Neuron (in vitro differentiated cells): Measurements from ENCODE around the gene LHX2.
A peak's percentile ranks its signal among the peaks of the same experiment; 100 is the strongest.
"Not testable (repeated sequence)": the region's sequence is repeated elsewhere in the genome, so short reads cannot be mapped to it uniquely, and the experiment has no call there.

ENCODE experiments used
- H2AFZ ChIP-seq: one replicate; pipeline ENCODE4 v1.6.1; 2013; ENCODE audit warnings: low read depth, mild to moderate bottlenecking, inconsistent platforms, low read length, moderate library complexity
- H3K27me3 ChIP-seq: one replicate; pipeline ENCODE4 v1.6.1; 2013; ENCODE audit warnings: low read length; ENCODE audit not compliant: insufficient read depth
- H3K36me3 ChIP-seq: one replicate; pipeline ENCODE4 v1.6.1; 2013; ENCODE audit warnings: low read length; ENCODE audit not compliant: insufficient read depth
- H3K4me1 ChIP-seq: one replicate; pipeline ENCODE4 v1.6.1; 2013; ENCODE audit warnings: low read length; ENCODE audit not compliant: insufficient read depth
- H3K4me3 ChIP-seq: 2 replicates; pipeline ENCODE4 v1.5.1; 2013; ENCODE audit warnings: mild to moderate bottlenecking, low read length, moderate library complexity
- H3K9me3 ChIP-seq: one replicate; pipeline ENCODE4 v1.6.1; 2013; ENCODE audit warnings: low read length

Gene LHX2, protein sequence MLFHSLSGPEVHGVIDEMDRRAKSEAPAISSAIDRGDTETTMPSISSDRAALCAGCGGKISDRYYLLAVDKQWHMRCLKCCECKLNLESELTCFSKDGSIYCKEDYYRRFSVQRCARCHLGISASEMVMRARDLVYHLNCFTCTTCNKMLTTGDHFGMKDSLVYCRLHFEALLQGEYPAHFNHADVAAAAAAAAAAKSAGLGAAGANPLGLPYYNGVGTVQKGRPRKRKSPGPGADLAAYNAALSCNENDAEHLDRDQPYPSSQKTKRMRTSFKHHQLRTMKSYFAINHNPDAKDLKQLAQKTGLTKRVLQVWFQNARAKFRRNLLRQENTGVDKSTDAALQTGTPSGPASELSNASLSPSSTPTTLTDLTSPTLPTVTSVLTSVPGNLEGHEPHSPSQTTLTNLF

DNA sequence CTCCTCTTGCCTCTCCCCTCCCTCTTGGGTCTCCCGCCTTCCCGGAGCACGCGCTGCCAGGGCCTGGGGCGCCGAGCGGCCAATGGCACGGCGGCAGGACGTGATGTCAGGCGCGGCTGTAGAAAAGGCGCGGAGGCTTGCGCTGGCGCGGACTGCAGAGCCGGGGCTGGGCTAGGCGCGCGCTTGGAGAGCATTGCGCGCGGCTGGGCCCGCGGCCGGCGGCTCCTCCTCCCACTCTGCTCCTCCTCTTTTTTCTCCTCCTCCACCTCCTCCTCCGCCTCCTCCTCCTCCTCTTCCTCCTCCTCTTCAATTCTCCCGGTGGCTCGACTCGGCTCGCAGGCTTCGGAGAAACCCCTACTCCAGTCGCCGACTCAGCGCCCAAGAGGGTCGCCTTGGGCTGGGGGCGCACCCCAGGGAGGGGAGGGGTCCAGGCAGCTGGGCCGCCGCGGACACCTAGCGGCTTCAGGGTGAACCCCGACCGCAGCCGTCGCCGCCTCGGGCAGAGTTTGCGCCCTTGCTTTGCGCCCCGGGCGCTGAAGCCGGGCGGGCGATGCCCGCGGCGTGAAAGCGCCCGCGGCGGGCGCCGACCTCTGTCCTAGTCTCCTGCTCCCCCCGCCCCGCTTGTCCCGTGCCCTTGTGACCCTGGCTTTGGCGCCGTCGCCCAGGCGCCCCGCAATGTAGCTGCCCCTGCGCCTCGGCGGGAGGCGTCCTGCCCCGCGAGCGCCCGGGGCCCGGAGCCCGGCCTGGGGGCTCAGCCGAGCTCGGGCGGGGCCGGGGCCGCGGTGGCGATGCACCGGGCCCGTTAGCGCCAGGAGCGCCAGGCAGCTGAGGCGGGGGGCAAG, at the start of gene LHX2:
Gene LHX2, plus strand, starts transcription at position 309 of the 842 bp plus-strand sequence. CDS start 581 bp downstream, outside the sequence.
- peak within 1 kb of the TSS; percentile 65 for H2AFZ ChIP-seq
- peaks cover 88% of the 10 kb centered on the region for H3K27me3 ChIP-seq
- H3K9me3 ChIP-seq: no peaks in the 10 kb centered on the region
- no peaks in the 10 kb centered on the region for H3K36me3 ChIP-seq
- H3K4me1 ChIP-seq: peaks cover 34% of the 10 kb centered on the region
- peak within 1 kb of the TSS; percentile 47 for H3K4me3 ChIP-seq

- Histone ChIP-seq H3K36me3 (no peaks in the 10 kb centered on the region), H3K27me3 (peaks cover 9% of the 10 kb centered on the region), H3K4me3 (no peak overlapping the region), H3K4me1 (no peaks in the 10 kb centered on the region), H2AFZ (no peak overlapping the region), H3K9me3 (peaks cover under 1% of the 10 kb centered on the region)
These were observed 46.8 kb upstream of the LHX2 start for GRCh38 chr9:123964761-123965160.

DNA sequence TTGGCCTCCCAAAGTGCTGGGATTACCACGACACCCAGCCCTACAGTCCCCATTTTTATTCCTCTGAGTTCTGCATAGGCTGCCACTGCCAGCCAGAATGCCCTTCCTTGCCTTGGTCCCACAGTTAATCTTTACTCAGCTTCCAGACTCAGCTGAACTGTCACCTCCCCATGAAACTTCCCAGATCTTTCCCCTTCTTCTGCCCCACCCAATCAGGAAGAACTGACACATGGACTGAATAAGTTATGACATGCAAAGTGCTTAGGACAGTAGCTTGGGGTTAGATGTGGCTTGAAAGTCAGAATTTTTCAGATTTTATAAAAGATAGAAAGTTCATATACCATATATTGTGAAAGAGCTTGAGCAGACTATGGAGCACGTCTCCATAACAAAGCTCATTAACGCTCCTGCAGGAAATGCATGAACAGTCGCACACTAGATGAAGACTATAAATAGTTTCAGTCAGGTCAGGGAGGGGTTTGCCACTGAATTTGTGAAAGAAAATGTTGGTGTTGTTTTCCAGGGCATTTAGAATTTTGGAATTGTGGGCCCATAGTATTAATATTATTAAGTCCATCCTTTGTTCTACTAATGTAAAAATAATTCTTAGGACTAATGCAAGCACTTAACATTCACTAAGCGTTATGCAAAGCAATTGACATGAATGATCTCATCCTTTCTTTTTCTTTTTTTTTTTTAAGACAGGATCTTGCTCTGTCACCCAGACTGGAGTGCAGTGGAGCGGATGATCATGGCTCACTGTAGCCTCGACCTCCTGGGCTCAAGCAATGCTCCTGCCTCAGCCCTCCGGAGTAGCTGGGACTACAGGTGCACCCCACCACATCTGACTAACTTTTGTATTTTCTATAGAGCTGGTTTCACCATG, 45.5 kb upstream of the LHX2 start:
- Histone ChIP-seq H3K4me3 (no peak overlapping the region), H3K27me3 (peaks cover 7% of the 10 kb centered on the region), H2AFZ (no peak overlapping the region), H3K4me1 (no peaks in the 10 kb centered on the region), H3K36me3 (no peaks in the 10 kb centered on the region), H3K9me3 (no peaks in the 10 kb centered on the region)

DNA sequence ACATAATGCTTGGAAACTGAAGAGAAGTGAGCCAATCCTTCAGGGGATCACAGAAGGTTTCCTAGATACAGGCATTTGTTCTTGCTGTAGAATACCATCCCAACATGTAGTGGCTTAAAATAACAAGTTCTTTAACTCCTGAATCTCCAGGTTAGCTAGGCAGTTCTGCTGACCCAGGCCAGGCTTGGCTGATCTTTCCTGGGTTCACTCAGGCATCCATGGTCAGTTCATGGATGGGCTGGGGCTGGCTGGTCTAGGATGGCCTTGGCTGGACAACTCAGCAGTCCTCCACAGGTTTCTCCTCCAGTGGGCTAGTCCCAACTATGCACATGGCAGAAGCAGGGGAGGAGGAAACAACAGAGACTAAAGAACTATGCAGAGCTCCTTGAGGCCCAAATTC, 44.2 kb upstream of the LHX2 start:
- Histone ChIP-seq H3K4me3 (no peak overlapping the region), H3K36me3 (no peaks in the 10 kb centered on the region), H3K27me3 (peaks cover 7% of the 10 kb centered on the region), H2AFZ (no peak overlapping the region), H3K9me3 (no peaks in the 10 kb centered on the region), H3K4me1 (no peaks in the 10 kb centered on the region)

DNA sequence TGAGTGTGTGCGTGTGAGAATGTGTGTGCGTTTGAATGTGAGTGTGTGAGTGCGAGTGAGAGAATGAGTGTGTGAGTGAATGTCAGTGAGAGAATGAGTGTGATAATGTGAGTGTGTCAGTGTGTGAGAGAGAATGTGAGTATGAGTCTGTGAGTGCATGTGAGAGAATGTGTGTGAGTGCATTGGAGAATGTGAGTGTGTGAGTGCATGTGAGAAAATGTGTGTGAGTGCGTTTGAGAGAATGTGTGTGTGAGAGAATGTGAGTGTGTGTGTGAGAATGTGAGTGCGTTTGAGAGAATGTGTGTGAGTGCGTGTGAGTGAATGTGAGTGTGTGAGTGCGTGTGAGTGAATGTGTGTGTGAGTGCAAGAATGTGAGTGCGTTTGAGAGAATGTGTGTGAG, 39.0 kb upstream of the LHX2 start:
- Histone ChIP-seq H3K36me3 (no peaks in the 10 kb centered on the region), H3K4me3 (no peak overlapping the region), H3K4me1 (no peaks in the 10 kb centered on the region), H3K9me3 (peaks cover 3% of the 10 kb centered on the region), H2AFZ (no peak overlapping the region), H3K27me3 (peaks cover 4% of the 10 kb centered on the region)

- no peak overlapping the region for H3K4me3 ChIP-seq
- H3K36me3 ChIP-seq: no peaks in the 10 kb centered on the region
- H3K4me1 ChIP-seq: no peaks in the 10 kb centered on the region
- peaks cover 3% of the 10 kb centered on the region for H3K9me3 ChIP-seq
- H3K27me3 ChIP-seq: peaks cover 4% of the 10 kb centered on the region
- no peak overlapping the region for H2AFZ ChIP-seq
These were observed 37.9 kb upstream of the LHX2 start for GRCh38 chr9:123973590-123974223.

DNA sequence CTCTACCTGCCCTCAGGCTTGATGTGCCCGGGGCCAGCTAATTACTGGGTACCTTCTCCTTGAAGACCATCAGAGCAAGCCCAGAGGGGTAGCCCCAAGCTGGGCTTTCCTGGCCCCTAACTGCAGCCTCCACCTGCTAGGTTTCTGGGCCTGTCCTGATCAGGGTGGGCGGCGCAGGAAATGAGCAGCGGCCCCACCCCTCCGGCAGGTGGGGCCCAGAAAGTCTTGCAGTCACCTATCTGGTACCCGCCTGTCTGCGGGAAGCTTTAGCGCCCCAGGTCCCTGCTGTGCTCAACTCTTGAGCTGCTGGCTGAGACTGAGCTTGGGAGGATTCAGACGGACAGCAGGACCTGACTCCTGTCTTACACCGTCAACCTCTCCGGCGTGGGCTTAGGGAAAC, 37.1 kb upstream of the LHX2 start:
- Histone ChIP-seq H3K36me3 (no peaks in the 10 kb centered on the region), H3K27me3 (peaks cover 6% of the 10 kb centered on the region), H3K4me1 (no peaks in the 10 kb centered on the region), H3K9me3 (peaks cover 3% of the 10 kb centered on the region), H3K4me3 (no peak overlapping the region), H2AFZ (no peak overlapping the region)

DNA sequence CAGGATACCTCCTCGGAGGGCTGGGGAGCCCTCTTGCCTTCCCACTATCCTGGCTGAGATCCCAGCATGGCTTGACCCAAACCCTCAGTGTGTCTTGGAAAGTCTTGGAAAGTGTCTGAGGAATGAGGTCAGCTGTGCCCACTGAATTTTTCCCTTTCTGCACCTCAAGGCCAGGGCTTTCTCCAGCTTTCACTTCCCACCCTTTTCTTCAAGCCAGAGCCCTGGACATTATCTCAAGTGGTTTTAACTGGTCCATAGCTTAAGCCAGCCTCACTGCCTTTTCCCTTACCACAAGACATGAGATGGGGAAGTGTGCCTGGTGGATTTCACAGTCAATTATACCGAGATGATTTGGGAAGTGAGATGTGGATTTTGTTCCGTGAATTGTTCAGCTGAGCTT, 35.7 kb upstream of the LHX2 start:
- Histone ChIP-seq H3K36me3 (no peaks in the 10 kb centered on the region), H2AFZ (no peak overlapping the region), H3K4me3 (no peak overlapping the region)

DNA sequence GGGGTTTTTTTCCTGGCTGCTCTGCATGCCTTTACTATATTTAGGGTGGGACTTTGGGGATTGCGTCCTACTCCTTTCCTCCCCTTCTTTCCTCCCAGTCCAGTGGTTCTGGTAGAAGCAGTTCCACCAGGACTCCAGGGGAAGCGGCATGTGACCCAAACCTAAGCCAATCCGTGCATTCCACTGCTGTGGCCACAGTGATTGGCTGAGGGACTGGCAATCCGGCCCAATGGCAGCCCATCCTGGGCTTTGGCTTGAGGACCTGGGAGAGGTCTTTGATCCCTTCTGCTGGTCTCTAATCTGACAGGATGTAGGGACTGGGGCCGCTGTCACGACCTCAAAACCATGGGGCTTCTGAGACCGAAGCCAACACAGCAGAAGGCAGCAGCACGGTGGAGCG, 35.0 kb upstream of the LHX2 start:
- H3K36me3 ChIP-seq, H3K4me3 ChIP-seq, H2AFZ ChIP-seq, H3K4me1 ChIP-seq, H3K9me3 ChIP-seq: not testable (repeated sequence)
- H3K27me3 ChIP-seq: peaks cover 18% of the 10 kb centered on the region

More for the DNA sequence above, 35.7 kb upstream of the LHX2 start:
- Histone ChIP-seq H3K9me3 (peaks cover 3% of the 10 kb centered on the region), H3K27me3 (peaks cover 12% of the 10 kb centered on the region), H3K4me1 (no peaks in the 10 kb centered on the region)

GRCh38 chr9:123978981-123979380, 32.6 kb upstream of the LHX2 start:
- Histone ChIP-seq H3K9me3 (no peaks in the 10 kb centered on the region), H3K27me3 (peaks cover 37% of the 10 kb centered on the region)

GRCh38 chr9:123982535-123982934, 29.0 kb upstream of the LHX2 start:
- Histone ChIP-seq H3K36me3 (no peaks in the 10 kb centered on the region), H3K27me3 (peaks cover 63% of the 10 kb centered on the region), H3K9me3 (no peaks in the 10 kb centered on the region), H3K4me3 (no peak overlapping the region), H3K4me1 (no peaks in the 10 kb centered on the region), H2AFZ (no peak overlapping the region)

More at GRCh38 chr9:123978981-123979380, 32.6 kb upstream of the LHX2 start:
- Histone ChIP-seq H3K4me3 (no peak overlapping the region), H3K36me3 (no peaks in the 10 kb centered on the region), H2AFZ (no peak overlapping the region), H3K4me1 (no peaks in the 10 kb centered on the region)

- H3K36me3 ChIP-seq: no peaks in the 10 kb centered on the region
- peaks cover 68% of the 10 kb centered on the region for H3K27me3 ChIP-seq
- no peak overlapping the region for H3K4me3 ChIP-seq
- no peaks in the 10 kb centered on the region for H3K4me1 ChIP-seq
- H3K9me3 ChIP-seq: no peaks in the 10 kb centered on the region
- H2AFZ ChIP-seq: no peak overlapping the region
These were observed 28.5 kb upstream of the LHX2 start for GRCh38 chr9:123983047-123983446.
